HG03354 (cell line): ENCODE data around the gene TM9SF4.

Experiments used
- ATAC-seq: cut with Tn5 transposase; IDR thresholded peaks from one replicate; pipeline ENCODE4 v1.9.1; 2021; ENCODE audit warnings: mild to moderate bottlenecking; ENCODE audit not compliant: unreplicated experiment, poor library complexity, severe bottlenecking

The TM9SF4 gene, protein sequence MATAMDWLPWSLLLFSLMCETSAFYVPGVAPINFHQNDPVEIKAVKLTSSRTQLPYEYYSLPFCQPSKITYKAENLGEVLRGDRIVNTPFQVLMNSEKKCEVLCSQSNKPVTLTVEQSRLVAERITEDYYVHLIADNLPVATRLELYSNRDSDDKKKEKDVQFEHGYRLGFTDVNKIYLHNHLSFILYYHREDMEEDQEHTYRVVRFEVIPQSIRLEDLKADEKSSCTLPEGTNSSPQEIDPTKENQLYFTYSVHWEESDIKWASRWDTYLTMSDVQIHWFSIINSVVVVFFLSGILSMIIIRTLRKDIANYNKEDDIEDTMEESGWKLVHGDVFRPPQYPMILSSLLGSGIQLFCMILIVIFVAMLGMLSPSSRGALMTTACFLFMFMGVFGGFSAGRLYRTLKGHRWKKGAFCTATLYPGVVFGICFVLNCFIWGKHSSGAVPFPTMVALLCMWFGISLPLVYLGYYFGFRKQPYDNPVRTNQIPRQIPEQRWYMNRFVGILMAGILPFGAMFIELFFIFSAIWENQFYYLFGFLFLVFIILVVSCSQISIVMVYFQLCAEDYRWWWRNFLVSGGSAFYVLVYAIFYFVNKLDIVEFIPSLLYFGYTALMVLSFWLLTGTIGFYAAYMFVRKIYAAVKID

DNA sequence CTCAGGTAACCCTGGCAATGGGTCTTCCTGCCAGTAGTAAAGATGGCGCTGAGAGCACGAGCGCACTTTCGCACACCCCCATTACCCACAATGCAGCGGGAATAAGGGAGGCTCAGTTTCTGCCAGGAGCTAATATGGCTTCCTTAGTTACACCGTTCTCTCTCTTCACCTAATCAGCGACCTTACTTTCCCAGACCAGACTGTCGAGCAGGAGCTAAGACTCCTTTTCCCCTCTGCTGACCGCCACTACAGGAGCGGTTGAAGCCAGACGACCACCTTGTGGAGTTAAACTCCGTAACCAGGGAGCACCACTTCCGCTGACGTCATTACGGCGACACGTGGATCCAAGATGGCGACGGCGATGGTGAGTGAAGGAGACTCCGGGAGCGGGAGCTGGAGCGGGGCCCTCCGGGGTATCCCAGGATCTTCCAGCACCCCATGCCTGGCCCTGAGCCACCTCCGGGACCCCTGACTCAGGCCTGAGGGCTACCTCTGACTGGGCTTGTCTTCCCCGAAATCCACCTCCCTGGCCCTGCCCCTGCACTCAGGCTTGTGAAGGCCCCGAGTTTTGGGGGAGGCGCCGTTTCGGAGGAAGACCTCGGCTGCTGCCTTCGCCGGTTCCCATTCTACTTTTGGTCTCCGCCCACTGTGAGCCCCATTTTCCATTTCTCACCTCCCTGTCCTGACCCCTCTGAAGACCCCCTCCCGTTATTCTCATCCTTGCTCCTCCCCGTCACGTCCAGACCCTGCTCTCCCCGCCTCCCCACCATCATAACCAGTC is at the start of gene TM9SF4:
Gene TM9SF4 (plus strand): TSS at position 323 of the 781 bp plus-strand sequence. CDS start 27 bp downstream, at position 350.
- ATAC-seq = peak; percentile 86

DNA sequence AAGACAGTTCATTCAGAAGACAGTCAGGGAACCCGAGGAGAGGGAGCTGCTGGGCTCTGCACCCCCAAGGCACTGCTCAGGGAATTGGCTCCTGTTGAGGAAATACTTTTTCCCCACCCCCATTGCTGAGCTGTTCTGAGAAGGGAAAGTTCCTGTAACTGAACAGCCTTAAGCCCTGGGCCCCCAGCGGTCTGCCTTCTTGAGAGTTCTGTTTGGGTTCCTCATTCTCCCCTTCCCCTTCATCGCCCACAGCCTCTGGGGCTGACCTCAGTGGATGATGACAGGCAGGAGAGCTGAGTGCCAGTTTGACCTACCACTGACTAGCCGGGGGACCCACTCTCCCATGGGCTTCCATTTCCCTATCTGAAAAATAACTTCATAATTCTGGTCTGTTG is 46.7 kb upstream of the TM9SF4 start:
- ATAC-seq = no peak

DNA sequence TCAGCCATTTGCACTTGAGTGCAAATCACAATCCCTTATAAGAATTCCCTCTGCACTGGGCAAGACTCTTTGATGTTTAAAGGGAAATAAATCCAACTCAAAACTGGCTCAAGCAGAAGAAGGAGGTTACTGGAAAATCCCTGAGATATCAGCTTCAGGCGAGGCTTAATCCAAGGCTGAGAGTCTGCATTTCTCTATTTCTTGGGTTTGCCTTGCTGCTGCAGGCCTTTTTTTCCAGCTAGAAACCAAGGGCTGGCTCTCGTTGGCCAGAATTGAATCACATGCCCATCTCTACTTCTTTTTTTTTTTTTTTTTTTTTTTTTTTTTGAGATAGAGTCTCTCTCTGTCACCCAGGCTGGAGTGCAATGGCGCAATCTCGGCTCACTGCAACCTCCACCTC is 45.8 kb upstream of the TM9SF4 start:
- no peak for ATAC-seq

DNA sequence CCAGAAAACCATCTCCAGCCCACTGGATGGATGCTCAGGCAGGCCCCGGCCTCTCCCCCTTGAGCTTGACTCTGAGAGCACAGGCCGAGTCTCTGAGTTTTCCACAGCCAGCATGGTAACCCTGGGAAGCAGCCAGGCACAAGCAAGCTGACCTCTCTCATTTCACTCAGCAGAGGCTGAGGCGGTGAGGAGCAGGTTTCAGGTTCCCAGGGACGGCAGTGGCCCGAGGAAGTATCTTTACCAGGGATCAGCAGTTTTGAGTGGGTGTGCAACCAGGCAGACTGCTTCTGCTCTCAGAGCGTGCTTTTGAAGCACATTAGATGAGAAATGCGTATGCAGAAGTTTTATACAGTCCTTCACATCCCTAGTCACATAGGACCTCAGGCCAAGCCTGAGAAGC is 44.8 kb upstream of the TM9SF4 start:
- no peak for ATAC-seq

DNA sequence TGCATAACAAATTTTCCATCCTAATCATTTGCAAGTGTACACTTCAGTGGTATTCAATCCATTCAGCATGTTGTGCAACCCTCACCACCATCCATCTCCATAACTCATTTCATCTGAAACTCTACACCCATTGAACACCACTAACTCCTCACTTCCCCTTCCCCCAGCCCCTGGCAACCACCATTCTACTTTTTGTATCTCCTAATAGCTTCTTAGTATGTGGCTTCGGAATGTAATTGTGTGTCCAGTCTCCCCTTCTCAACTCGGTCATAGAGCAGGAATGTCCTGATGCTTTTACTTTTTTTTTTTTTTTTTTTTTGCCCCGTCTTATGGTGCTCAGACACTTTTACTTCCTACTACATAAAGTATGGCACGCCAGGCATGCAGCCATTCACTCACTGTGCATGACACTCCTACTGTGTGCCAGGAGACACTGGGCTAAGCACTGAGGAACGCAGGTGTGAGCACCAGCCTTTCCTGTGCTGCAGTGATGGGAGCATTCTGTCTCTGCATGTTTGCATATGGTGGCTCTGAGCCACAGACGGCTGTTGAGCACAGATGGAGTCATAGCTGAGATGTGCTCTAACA is 42.2 kb upstream of the TM9SF4 start:
- ATAC-seq = no peak

DNA sequence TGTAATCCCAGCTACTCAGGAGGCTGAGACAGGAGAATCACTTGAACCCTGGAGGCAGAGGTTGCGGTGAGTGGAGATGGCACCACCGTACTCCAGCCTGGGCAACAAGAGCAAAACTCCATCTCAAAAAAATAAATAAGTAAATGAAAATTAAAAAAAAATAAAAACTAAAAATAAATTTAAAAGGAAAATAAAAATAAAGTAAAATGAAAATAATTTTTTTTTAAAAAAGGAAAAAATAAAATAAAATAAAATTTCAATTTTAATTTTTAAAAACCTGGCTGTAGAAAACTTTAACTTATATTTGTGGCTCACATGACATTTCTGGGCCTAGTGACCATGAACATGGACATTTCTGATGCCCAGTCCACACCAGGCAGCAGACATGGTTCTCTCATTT is 41.3 kb upstream of the TM9SF4 start:
- no peak for ATAC-seq

DNA sequence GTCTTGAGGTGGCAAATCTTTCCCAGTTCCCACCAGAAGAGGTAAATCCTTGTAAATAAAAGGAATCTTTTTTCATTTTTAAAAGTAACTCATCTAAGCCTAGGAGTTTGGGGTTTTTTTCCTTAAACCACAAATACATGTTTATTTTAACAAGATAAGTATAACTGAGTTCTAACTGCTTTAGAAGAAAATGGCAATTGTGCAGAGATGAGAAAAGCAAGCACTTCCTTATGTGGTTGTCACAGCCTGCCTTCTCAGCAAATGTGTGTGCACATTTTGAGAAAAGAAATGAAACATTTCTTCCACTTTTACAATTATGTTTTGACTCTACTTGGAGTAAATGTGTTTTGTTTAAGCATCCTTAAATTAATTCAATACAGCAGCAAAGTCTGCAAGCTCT is 39.8 kb upstream of the TM9SF4 start:
- ATAC-seq = no peak

DNA sequence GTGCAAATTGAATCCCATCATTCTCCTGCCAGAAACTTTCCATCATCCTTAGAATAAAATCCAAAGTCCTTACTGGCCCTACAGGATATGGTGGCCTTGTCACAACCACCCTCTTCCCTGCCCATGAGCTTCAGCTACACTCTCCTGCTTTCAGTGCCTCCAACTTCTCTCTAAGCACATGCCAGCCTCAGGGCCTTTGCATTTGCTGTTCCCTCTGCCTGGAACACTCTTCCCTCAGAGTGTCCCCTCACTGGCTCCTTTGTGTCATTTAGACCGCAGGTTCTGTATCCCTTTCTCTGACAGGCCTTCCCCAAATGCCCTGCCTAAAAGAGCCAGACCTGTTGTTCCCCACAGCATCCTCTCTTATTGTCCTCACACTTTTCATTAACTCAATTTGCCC is 39.2 kb upstream of the TM9SF4 start:
- ATAC-seq = no peak

DNA sequence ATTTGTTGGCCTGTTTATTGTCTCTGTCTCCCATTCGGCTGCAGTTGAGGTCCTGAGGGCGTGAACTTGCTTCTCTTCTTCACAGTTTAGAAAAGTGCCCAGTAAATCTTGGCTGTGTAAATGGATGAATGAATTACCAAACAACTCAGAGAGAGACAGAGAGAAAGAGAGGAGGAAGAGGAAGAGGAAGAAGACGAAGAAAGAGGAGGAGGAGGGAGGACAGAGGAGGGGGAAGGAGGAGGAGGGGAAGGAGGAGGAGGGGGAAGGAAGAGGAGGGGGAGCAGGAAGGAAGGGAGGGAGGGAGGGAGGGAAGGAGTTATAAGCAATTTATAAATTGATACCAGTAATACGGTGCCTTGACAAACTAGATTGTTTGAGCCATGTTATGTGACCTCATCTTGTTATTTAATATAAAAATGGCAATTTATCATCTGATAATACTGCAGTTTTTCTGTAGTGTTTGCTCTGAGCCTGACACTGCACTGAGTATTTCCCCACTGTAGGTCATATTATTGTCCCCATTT is 38.8 kb upstream of the TM9SF4 start:
- no peak for ATAC-seq

DNA sequence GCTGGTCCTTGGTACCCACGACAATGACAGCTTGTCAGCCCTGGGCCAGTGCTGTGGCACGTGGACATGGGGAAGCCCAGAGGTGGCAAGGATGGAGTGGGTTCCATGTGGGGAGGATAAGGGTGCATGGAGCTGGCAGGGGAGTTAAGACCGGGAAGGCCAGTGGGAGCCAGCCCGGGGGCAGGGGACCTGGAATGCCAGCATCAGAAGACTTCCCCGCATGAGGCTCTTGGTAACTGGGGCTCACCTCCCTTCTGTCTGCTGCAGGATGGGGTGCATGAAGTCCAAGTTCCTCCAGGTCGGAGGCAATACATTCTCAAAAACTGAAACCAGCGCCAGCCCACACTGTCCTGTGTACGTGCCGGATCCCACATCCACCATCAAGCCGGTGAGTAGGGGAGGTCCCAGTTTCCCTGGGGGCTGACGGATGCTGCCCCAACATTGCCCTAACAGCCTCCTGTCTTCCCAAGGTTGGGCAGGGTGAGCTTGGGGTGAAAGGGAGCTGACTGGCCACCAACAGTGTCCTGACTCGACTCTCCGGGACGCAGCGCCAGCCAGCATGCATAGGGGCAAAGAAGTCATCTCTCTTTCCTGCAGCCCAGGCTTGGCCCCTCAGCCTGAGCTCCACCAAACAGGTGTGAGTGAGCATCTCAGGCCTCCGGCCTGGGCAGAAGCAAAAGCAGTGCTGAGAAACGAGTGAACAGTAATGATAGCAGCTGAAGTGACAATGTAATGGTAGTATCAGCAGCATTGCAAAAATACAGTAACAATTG is 37.9 kb upstream of the TM9SF4 start:
- ATAC-seq = no peak

DNA sequence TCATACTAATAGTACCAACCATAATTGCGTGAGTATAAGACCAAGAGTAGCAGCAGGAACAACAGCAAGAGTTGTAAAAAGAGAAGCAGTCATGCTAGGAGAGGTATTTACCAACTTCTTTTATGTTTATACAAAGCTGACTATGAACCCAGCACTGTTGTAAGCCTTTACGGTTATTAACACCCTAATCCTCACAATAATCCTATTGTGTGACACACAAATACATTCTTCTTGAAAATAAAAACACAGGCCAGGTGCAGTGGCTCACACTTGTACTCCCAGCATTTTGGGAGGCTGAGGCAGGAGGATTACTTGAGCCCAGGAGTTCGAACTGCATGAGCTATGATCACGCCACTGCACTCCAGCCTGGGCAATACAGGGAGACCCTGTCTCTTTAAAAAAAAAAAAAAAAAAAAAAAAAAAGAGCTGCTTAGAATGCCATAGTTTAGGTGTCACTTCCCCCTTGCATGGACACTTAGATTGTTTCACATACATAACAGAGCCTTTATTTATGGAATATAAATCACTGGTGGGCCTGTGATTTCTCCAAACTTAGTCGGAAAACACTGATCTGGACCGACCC is 37.3 kb upstream of the TM9SF4 start:
- ATAC-seq = no peak

DNA sequence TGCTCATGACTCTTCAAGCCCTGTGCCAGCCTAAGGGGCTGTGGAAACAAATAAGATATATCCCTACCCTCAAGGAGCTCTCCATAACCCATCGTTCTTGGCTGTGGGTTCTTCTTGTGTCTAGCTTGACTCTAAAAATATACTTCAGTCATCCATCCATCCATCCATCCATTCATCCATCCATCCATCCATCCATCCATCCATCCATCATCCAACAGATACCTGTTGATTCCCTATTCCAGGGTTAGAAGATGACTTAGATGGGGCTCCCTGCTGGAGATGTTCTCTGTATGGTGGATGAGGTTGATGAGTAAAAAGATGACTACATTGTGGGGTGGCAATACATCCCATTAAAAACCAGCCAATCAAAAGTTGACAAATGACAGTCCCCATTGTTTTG is 34.0 kb upstream of the TM9SF4 start:
- no peak for ATAC-seq

DNA sequence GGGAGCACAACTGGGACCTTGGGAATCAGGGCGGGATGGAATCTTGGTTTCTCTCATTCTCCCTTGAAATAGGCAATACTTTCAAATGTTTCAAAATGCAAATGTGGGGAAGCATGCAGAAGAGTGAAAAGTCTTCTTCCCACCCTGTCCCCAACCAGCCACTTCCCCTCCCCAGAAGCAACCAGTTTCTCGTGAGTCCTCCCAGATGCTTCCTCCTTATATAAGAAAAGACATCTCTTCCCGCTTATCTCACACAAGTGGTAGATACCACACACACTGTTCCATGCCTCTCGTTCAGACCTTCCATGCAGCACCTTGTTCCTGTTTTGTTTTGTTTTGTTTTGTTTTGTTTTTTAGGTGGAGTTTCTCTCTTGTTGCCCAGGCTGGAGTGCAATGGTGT is 32.3 kb upstream of the TM9SF4 start:
- ATAC-seq = no peak

DNA sequence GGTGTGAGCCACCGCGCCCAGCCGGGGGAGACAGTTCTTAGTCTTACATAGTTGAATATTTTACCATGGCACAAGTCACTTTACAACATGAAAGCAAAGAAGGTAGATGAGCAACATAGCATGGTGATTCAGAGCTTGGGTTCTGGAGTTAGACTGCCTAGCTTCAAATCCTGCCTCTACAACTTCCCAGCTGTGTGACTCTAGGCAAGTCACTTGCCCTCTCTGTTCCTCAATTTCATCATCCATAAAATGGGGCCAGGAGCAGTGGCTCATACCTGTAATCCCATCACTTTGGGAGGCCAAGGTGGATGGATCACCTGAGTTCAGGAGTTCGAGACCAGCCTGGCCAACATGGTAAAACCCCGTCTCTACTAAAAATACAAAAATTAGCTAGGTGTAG is 31.2 kb upstream of the TM9SF4 start:
- ATAC-seq = no peak

DNA sequence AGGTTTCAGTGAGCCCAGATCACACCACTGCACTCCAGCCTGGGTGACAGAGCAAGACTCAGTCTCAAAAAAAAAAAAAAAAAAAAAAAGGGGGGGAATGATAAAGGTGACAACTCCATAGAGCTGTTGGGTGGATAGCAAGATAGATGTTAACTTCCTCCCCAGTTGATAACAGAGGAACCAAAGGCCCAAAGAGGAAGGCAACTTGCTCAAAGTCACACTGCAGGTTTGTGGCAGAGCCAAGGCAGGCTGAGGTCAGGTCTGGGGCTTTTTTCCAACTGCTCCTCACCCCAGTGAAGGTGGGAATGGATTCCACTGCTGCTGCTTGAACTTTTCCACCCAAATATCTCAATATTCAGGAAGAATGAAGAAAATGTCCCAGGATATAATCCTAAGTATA is 30.7 kb upstream of the TM9SF4 start:
- ATAC-seq = no peak

DNA sequence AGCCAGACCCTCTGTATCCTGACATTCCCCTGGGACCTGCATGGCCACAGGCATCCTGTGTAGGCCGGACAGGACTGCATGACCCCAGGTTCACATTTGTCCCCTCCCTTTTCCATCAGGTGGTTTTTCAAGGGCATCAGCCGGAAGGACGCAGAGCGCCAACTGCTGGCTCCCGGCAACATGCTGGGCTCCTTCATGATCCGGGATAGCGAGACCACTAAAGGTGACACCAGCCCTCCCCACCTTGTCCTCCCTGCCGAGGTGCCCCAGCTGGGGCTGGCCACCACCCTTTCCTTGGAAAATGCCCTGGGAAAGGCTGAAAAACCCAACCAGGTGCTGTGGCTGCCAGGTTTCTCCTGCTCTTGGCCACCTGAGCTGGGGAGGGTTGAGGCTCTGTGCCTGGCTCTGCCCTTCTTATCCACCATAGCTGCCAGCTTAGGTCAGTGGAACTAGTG is 29.8 kb upstream of the TM9SF4 start:
- no peak for ATAC-seq

DNA sequence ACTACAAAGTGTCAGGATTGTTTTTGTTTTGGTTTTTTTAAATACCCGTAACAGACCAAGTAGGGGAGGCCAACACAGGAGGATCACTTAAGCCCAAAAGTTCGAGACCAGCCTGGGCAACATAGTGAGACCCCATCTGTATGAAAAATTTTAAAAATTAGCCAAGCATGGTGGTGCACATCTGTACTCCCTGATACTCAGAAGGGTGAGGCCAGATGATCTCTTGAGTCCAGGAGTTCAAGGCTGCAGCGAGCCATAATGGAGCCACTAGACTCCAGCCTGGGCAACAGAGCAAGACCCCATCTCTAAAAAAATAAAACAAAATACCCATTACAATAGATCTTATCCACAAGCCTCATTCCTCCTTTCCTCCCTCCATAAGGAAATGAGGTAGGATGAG is 28.7 kb upstream of the TM9SF4 start:
- ATAC-seq = no peak

DNA sequence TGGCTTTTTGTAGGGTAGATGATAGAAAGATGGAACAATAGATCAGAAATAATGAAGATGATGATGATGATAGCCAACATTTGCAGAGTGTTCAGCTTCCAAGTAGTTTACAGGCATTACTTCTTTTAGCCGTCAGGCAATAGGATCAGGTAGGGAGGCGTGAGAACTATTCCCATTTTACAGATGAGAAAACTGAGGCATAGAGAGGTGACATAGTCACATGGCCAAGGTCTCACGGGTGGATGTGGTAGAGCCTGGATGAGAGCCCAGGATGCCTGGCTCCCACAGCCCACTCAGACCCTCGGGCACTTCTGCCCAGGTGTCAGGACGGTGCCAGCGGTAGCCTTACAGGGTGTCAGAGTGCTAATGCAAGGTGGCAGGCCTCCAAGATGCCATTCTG is 26.0 kb upstream of the TM9SF4 start:
- ATAC-seq = no peak

DNA sequence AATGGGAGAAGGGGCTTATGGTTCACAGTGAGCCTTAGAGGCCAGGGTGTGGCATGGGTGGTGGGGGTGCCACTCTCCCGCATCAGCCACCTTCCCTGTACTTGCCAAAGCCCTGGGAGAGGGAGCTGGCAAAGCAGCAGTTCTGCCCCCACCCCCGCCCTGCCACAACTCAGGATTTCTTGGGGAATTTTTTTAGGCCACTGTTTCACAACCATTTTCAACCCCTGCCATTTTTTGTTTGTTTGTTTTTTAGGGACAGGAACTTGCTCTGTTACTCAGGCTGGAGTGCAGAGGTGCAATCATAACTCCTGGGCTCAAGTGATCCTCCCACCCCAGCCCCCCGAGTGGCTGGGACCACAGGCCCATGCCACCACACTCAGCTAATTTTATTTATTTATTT is 22.4 kb upstream of the TM9SF4 start:
- no peak for ATAC-seq
